NT2/D1 (cell line): ENCODE measurements around the gene TMUB1.

Source experiments
- SUZ12 ChIP-seq: IDR thresholded peaks from 2 replicates; pipeline ENCODE4 v1.6.1; 2011; ENCODE audit not compliant: insufficient read length, insufficient read depth; ENCODE audit errors: extremely low read depth
- YY1 ChIP-seq: IDR thresholded peaks from 2 replicates; pipeline ENCODE4 v1.6.1; 2011; ENCODE audit not compliant: insufficient read length, insufficient read depth
- ZNF274 ChIP-seq: IDR thresholded peaks from 2 replicates; pipeline ENCODE4 v1.6.1; 2011; ENCODE audit warnings: mild to moderate bottlenecking, low read depth, low read length

DNA sequence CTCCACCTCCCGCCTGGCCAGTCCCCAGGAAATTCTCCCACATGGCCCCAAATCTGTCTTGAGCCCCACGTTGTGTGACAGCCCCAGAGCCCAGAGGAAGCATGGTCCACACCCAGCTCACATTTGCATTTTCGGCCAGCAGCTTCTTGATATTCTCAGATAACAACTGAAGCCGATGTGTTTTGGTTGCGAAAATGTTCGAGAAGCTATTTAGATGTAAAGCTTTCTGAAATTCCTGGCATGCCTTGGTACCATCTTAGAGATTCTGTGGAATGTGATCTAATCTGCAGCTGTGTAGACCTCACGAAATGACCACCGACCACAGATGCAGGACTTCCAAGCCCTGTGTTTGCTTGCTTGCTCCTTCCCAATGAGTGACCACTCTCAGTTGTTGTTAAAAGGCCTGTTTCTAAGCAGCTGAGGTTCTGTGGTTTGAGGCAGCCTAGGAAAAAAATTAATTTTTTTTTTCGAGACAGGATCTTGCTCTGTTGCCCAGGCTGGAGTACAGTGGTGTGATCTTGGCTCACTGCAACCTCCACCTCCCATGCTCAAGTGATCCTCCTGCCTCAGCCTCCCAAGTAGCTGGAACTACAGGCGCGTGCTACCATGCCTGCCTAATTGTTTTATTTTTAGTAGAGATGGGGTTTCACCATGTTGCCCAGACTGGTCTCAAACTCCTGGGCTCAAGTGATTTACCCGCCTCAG is 15.1 kb downstream of the TMUB1 start:
- no peak for TF ChIP-seq ZNF274
- TF ChIP-seq YY1: no peak
- TF ChIP-seq SUZ12: no peak
